Neural progenitor cell (in vitro differentiated cells): ENCODE results near the gene C14orf132. TPM values are rescaled to one million over a fixed set of nuclear protein-coding genes. Genes with fewer than 3 reads are reported as not detected.

Experiments
- DNase-seq: peaks from one replicate; pipeline ENCODE4 v3.0.0-alpha.2; 2016; ENCODE audit warnings: low spot score
- H2AFZ ChIP-seq: fragments of 200-600 bp; sonication (generic); replicated peaks from 2 replicates; pipeline ENCODE4 v1.6.1; 2016; ENCODE audit warnings: antibody characterized with exemption
- H3F3A ChIP-seq: fragments of 200-600 bp; sonication (generic); 2 replicates; pipeline ENCODE4 v1.6.1; 2016; ENCODE audit warnings: antibody characterized with exemption, low read depth
- H3K27ac ChIP-seq: fragments of 200-600 bp; sonication (generic); 2 replicates; pipeline ENCODE4 v1.5.1; 2016; ENCODE audit warnings: mild to moderate bottlenecking
- H3K27me3 ChIP-seq: fragments of 200-600 bp; sonication (generic); 2 replicates; pipeline ENCODE4 v1.6.1; 2016; ENCODE audit warnings: mild to moderate bottlenecking, moderate library complexity
- H3K36me3 ChIP-seq: fragments of 200-600 bp; sonication (generic); 2 replicates; pipeline ENCODE4 v1.5.1; 2016
- H3K4me1 ChIP-seq: fragments of 200-600 bp; sonication (generic); 2 replicates; pipeline ENCODE4 v1.6.1; 2016; ENCODE audit warnings: mixed run types
- H3K4me2 ChIP-seq: fragments of 200-600 bp; sonication (generic); 2 replicates; pipeline ENCODE4 v1.6.1; 2016
- H3K4me3 ChIP-seq: fragments of 200-600 bp; sonication (generic); 2 replicates; pipeline ENCODE4 v1.5.1; 2016
- H3K79me2 ChIP-seq: fragments of 200-600 bp; sonication (generic); 2 replicates; pipeline ENCODE4 v1.6.1; 2016; ENCODE audit warnings: low read depth
- H3K9ac ChIP-seq: fragments of 200-600 bp; sonication (generic); 2 replicates; pipeline ENCODE4 v1.6.1; 2016
- H3K9me3 ChIP-seq: fragments of 200-600 bp; sonication (generic); 2 replicates; pipeline ENCODE4 v1.5.1; 2016; ENCODE audit warnings: low read depth
- H4K20me1 ChIP-seq: fragments of 200-600 bp; sonication (generic); 2 replicates; pipeline ENCODE4 v1.6.1; 2016; ENCODE audit warnings: low read depth
- H3K27ac Mint-ChIP-seq: 3 replicates; pipeline ENCODE4 v1.8.0; 2021; ENCODE audit warnings: mixed read lengths
- H3K27me3 Mint-ChIP-seq: 2 replicates; pipeline ENCODE4 v1.8.0; 2022; ENCODE audit warnings: low read depth, mild to moderate bottlenecking, inconsistent platforms, moderate library complexity, mixed read lengths; ENCODE audit not compliant: insufficient read depth
- H3K36me3 Mint-ChIP-seq: 3 replicates; pipeline ENCODE4 v1.8.0; 2021; ENCODE audit warnings: mixed read lengths
- H3K4me1 Mint-ChIP-seq: 3 replicates; pipeline ENCODE4 v1.8.0; 2021; ENCODE audit warnings: mixed read lengths
- H3K4me3 Mint-ChIP-seq: 3 replicates; pipeline ENCODE4 v1.8.0; 2021; ENCODE audit warnings: mild to moderate bottlenecking, moderate library complexity, mixed read lengths
- H3K9me3 Mint-ChIP-seq: 3 replicates; pipeline ENCODE4 v1.8.0; 2020; ENCODE audit warnings: mixed read lengths
- EZH2 ChIP-seq: fragments of 200-600 bp; sonication (generic); IDR thresholded peaks from 2 replicates; pipeline ENCODE4 v1.6.1; 2017; ENCODE audit warnings: antibody characterized with exemption, mild to moderate bottlenecking, moderate library complexity
- EZH2phosphoT487 ChIP-seq: fragments of 200-600 bp; sonication (generic); IDR thresholded peaks from 2 replicates; pipeline ENCODE4 v1.6.1; 2017; ENCODE audit warnings: antibody characterized with exemption
- total RNA-seq: library from RNA; depleted of rRNA; stranded (reverse); fragments of >200 nt; gene quantifications from 2 replicates; pipeline ENCODE4 v1.2.3, GENCODE V29; 2015; ENCODE audit warnings: low replicate concordance
- TF ChIP-seq, protein P1 (sequence below): fragments of 200-600 bp; sonication (generic); IDR thresholded peaks from 2 replicates; pipeline ENCODE4 v1.5.1; 2017; ENCODE audit warnings: antibody characterized with exemption, mild to moderate bottlenecking

C14orf132 gene
- total RNA-seq, 1 donor from 2014 or later = 8.1 TPM

DNA sequence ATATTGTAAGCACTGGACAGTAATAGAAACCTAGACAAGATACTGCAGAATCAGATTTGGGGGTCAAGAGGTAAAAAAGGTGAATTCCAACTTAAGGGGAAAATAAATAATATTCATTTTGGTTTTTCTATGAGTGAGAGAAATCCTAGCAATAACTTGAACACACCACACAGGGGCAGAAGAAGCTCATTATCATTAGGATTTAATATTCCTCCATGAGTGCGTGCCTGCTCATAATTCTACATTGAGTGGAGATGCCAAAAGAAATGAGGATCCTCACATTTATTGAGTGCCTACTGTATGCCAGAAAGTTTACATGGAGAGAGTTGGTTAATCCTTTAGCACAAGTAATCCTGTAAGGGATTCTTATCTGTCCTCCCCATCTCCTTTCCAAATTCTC, 40.5 kb upstream of the C14orf132 start:
- no peak overlapping the region for H3K27ac ChIP-seq
- H3K9ac ChIP-seq = no peak overlapping the region
- no peaks in the 10 kb centered on the region for H3K36me3 ChIP-seq
- H3K9me3 Mint-ChIP-seq = peaks cover 6% of the 10 kb centered on the region
- H3K4me1 ChIP-seq = peaks cover 19% of the 10 kb centered on the region
- no peak overlapping the region for H3K4me3 ChIP-seq
- H3K27me3 ChIP-seq = no peaks in the 10 kb centered on the region
- H3K79me2 ChIP-seq = no peaks in the 10 kb centered on the region
- H2AFZ ChIP-seq = no peak overlapping the region
- peaks cover 15% of the 10 kb centered on the region for H3F3A ChIP-seq
- no peak overlapping the region for H3K27ac Mint-ChIP-seq
- no peak overlapping the region for H3K4me3 Mint-ChIP-seq
- H3K4me2 ChIP-seq = no peak overlapping the region
- DNase-seq = no peak
- H3K9me3 ChIP-seq = no peaks in the 10 kb centered on the region
- TF ChIP-seq, protein P1, sequence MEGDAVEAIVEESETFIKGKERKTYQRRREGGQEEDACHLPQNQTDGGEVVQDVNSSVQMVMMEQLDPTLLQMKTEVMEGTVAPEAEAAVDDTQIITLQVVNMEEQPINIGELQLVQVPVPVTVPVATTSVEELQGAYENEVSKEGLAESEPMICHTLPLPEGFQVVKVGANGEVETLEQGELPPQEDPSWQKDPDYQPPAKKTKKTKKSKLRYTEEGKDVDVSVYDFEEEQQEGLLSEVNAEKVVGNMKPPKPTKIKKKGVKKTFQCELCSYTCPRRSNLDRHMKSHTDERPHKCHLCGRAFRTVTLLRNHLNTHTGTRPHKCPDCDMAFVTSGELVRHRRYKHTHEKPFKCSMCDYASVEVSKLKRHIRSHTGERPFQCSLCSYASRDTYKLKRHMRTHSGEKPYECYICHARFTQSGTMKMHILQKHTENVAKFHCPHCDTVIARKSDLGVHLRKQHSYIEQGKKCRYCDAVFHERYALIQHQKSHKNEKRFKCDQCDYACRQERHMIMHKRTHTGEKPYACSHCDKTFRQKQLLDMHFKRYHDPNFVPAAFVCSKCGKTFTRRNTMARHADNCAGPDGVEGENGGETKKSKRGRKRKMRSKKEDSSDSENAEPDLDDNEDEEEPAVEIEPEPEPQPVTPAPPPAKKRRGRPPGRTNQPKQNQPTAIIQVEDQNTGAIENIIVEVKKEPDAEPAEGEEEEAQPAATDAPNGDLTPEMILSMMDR = peak; percentile 41
- no peak for TF ChIP-seq EZH2phosphoT487
- H4K20me1 ChIP-seq = no peaks in the 10 kb centered on the region
- peaks cover 12% of the 10 kb centered on the region for H3K4me1 Mint-ChIP-seq
- H3K27me3 Mint-ChIP-seq = peaks cover 5% of the 10 kb centered on the region
- no peaks in the 10 kb centered on the region for H3K36me3 Mint-ChIP-seq

DNA sequence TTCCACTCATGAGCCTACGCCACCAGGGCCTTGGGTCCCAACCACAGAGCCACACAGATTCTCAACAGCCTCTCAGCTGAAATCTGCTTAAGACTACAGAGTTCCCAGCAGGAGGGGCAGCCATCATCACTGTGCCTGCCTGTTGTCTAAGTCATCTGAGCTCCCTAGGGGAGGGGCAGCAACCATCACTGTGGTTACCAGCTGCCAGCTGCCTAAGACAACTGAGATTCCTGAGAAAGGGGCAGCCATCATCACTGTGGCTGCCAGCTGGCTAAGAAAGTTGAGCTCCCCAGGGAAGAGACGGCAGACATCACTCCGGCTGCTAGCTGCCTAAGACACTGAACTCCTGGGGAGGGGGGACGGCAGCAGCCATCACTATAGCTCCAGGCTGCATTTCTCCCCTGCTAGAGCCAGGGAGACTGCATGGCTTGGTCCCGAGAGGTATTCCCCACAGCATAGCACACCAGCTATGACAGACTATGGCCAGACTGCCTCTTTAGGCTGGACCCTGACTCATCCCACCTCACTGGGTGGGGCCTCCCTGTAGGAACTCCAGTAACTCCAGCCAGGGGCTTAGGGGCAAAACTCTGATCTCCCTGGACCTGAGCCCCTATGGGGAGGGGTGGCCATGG, 37.2 kb upstream of the C14orf132 start:
- H3K9ac ChIP-seq = no peak overlapping the region
- Mint-ChIP-seq H3K27ac (no peak overlapping the region), H3K9me3 (peaks cover 11% of the 10 kb centered on the region), H3K27me3 (peaks cover 4% of the 10 kb centered on the region), H3K4me1 (peaks cover 6% of the 10 kb centered on the region), H3K36me3 (no peaks in the 10 kb centered on the region), H3K4me3 (no peak overlapping the region)
- no peak overlapping the region for H3K27ac ChIP-seq
- H4K20me1 ChIP-seq = no peaks in the 10 kb centered on the region
- no peaks in the 10 kb centered on the region for H3K27me3 ChIP-seq
- peak; percentile 52 for DNase-seq
- H3F3A ChIP-seq = no peaks in the 10 kb centered on the region
- peak overlapping the region; percentile 11 for H3K4me2 ChIP-seq
- no peaks in the 10 kb centered on the region for H3K9me3 ChIP-seq
- no peak for TF ChIP-seq EZH2
- TF ChIP-seq, protein P1 = no peak
- TF ChIP-seq EZH2phosphoT487 = no peak
- no peak overlapping the region for H3K4me3 ChIP-seq
- peaks cover 8% of the 10 kb centered on the region for H3K4me1 ChIP-seq
- H2AFZ ChIP-seq = peak overlapping the region; percentile 77
- no peaks in the 10 kb centered on the region for H3K36me3 ChIP-seq
- H3K79me2 ChIP-seq = no peaks in the 10 kb centered on the region

DNA sequence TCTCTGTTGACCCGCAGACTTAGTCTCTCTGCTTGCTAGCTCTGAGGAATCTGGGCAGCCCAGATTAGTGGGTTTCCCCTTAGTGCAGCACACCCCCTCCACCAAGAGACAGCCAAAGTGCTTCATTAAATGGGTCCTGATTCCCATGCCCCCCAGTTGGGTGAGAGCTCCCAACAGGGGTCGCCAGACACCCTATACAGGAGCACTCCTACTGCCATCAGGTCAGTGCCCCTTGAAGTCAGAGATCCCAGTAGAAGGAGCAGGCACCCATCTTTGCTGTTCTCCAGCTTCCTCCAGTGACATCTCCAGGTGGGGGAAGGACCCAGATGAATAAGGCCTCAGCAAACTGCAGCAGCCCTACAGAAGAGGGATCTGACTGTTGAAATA, 36.7 kb upstream of the C14orf132 start:
- no peaks in the 10 kb centered on the region for H4K20me1 ChIP-seq
- no peak overlapping the region for H3K9ac ChIP-seq
- H3K27ac Mint-ChIP-seq = no peak overlapping the region

More for the DNA sequence above, 36.7 kb upstream of the C14orf132 start:
- Histone ChIP-seq H3K79me2 (no peaks in the 10 kb centered on the region), H3F3A (no peaks in the 10 kb centered on the region), H2AFZ (peak overlapping the region; percentile 21), H3K4me2 (no peak overlapping the region), H3K27me3 (no peaks in the 10 kb centered on the region), H3K36me3 (no peaks in the 10 kb centered on the region), H3K27ac (no peak overlapping the region), H3K4me1 (peaks cover 8% of the 10 kb centered on the region), H3K9me3 (no peaks in the 10 kb centered on the region), H3K4me3 (no peak overlapping the region)
- Mint-ChIP-seq H3K27me3 (peaks cover 2% of the 10 kb centered on the region), H3K4me3 (no peak overlapping the region), H3K9me3 (peaks cover 14% of the 10 kb centered on the region), H3K4me1 (peaks cover 6% of the 10 kb centered on the region), H3K36me3 (no peaks in the 10 kb centered on the region)
- no peak for DNase-seq
- TF ChIP-seq EZH2 = no peak
- TF ChIP-seq, protein P1 = peak; percentile 3
